Measurements from ENCODE around the gene BPIFB2.

DNA sequence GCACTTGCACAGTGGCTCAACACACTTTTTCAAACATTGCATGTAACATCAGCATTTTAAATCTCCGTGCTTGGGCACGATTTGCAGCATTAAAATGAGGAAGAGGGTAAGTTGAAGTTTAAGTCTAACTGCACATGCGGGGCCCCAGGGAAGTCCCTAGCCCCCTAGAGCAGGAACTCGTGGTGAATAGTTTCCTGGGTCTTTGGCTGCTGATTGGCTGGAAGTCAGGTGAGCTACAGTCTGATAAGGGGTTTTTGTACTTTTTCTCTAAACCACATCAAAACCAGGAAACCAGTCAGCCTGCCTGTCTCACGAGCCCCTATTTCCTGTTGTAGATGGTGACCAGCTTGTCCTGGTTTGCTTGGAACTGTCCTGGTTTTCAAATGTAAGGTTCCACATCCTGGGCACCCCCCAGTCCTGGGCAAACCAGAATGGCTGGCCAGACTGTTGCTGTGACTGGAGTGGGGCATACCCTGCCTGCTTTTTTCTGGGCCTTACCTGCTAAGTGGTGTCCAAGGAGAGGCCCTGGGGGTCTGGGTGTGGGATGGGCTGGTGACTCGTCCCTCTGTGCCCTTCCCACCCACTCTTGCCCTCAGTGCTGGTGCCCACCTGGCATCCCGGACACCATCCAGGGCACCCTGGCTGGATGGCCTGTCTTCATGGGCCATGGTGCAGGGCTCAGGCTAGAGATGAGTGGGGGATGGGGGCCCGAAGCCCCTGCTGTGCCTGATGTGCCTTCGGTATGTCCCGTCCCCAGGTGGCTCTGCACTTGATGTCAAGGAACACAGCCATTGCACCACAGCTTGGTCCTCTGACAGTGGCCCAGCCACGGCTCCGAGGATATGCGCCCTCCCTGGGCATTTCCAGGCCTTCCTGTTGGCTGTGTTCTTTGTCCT is 35.1 kb upstream of the BPIFB2 start:
- no peak for TF ChIP-seq POLR2A (IDR thresholded peaks at IDR 0.05)
- no peak for TF ChIP-seq CTCF (IDR thresholded peaks at IDR 0.05)

All from thyroid gland (tissue), 4 donors.